CD14-positive monocyte (primary cell): Measurements from ENCODE around the gene RPS6KA2. TPM values are rescaled to one million over a fixed set of nuclear protein-coding genes. Genes with fewer than 3 reads are reported as not detected.

ENCODE experiments used
- DNase-seq, 3 donors: peaks; one replicate each; pipeline ENCODE4 v3.0.0-alpha.2; 2011 to 2022
- H2AFZ ChIP-seq: 2 replicates; pipeline ENCODE4 v1.6.0; 2012; ENCODE audit warnings: mild to moderate bottlenecking, low read depth, low read length, inconsistent platforms; ENCODE audit not compliant: insufficient read depth, poor library complexity, severe bottlenecking
- H3K27ac ChIP-seq, 2 donors: 1 replicate in 1 of 2; 2 replicates in 1 of 2; pipeline ENCODE4 v1.5.1; 2012 to 2013; ENCODE audit warnings: low read length in 2 of 2, control low read depth in 1 of 2, inconsistent platforms in 1 of 2, low read depth in 1 of 2, mild to moderate bottlenecking in 1 of 2
- H3K27me3 ChIP-seq, 2 donors: one replicate each; pipeline versions ENCODE4 v1.6.0 to v1.6.1; 2011 to 2013; ENCODE audit warnings: low read length in 2 of 2; ENCODE audit not compliant: control insufficient read depth in 2 of 2, insufficient read depth in 2 of 2
- H3K36me3 ChIP-seq, 2 donors: replicated peaks in 1 of 2; 1 replicate in 1 of 2; 2 replicates in 1 of 2; pipeline versions ENCODE4 v1.5.1 to v1.6.1; 2012 to 2013; ENCODE audit warnings: low read length in 2 of 2, control low read depth in 1 of 2, inconsistent platforms in 1 of 2, mild to moderate bottlenecking in 1 of 2; ENCODE audit not compliant: insufficient read depth in 2 of 2, control insufficient read depth in 1 of 2
- H3K4me1 ChIP-seq, 2 donors: 1 replicate in 1 of 2; 2 replicates in 1 of 2; pipeline versions ENCODE4 v1.5.1 to v1.6.1; 2012 to 2013; ENCODE audit warnings: low read length in 2 of 2, control low read depth in 1 of 2, inconsistent platforms in 1 of 2, mild to moderate bottlenecking in 1 of 2, moderate library complexity in 1 of 2; ENCODE audit not compliant: insufficient read depth in 2 of 2, control insufficient read depth in 1 of 2
- H3K4me2 ChIP-seq: replicated peaks from 2 replicates; pipeline ENCODE3; 2012; ENCODE audit warnings: low read length, moderate library complexity, mild to moderate bottlenecking; ENCODE audit not compliant: poor library complexity, severe bottlenecking; ENCODE audit errors: extremely low read depth
- H3K4me3 ChIP-seq, 3 experiments: fragments of 200-600 bp in 1 of 3; sonication (generic) in 1 of 3; replicated peaks in 1 of 3; 1 replicate in 2 of 3; 2 replicates in 1 of 3; pipeline ENCODE4 v1.5.1; 2011 to 2013; ENCODE audit warnings: low read length in 3 of 3, mild to moderate bottlenecking in 3 of 3, control low read depth in 2 of 3, low read depth in 2 of 3, inconsistent platforms in 1 of 3, moderate library complexity in 1 of 3
- H3K79me2 ChIP-seq: 2 replicates; pipeline ENCODE4 v1.6.0; 2012; ENCODE audit warnings: mild to moderate bottlenecking, control low read depth, inconsistent platforms, low read length, moderate library complexity; ENCODE audit not compliant: insufficient read depth
- H3K9ac ChIP-seq: 2 replicates; pipeline ENCODE4 v1.6.0; 2017; ENCODE audit warnings: low read length, mild to moderate bottlenecking; ENCODE audit not compliant: insufficient read depth, poor library complexity, severe bottlenecking
- H3K9me3 ChIP-seq, 2 donors: replicated peaks in 1 of 2; 1 replicate in 1 of 2; 2 replicates in 1 of 2; pipeline versions ENCODE4 v1.5.1 to v1.6.1; 2012 to 2013; ENCODE audit warnings: low read length in 2 of 2, control low read depth in 1 of 2; ENCODE audit not compliant: control insufficient read depth in 1 of 2, insufficient read depth in 1 of 2
- H4K20me1 ChIP-seq: 2 replicates; pipeline ENCODE4 v1.6.0; 2012; ENCODE audit warnings: mild to moderate bottlenecking, low read length, control low read depth, moderate library complexity; ENCODE audit not compliant: insufficient read depth
- H3K27ac Mint-ChIP-seq, 7 donors: one replicate each; pipeline ENCODE4 v1.8.0; 2020; ENCODE audit warnings: mild to moderate bottlenecking in 7 of 7, mixed read lengths in 7 of 7, moderate library complexity in 6 of 7, inconsistent platforms in 2 of 7
- H3K27me3 Mint-ChIP-seq, 3 donors: one replicate each; pipeline ENCODE4 v1.8.0; 2021 to 2022; ENCODE audit warnings: low read depth in 3 of 3, mild to moderate bottlenecking in 3 of 3, mixed read lengths in 3 of 3, moderate library complexity in 3 of 3, inconsistent platforms in 1 of 3
- H3K36me3 Mint-ChIP-seq, 2 donors: one replicate each; pipeline ENCODE4 v1.8.0; 2020; ENCODE audit warnings: mixed read lengths in 2 of 2, inconsistent platforms in 1 of 2, mild to moderate bottlenecking in 1 of 2
- H3K4me1 Mint-ChIP-seq: one replicate; pipeline ENCODE4 v1.8.0; 2020; ENCODE audit warnings: mild to moderate bottlenecking, mixed read lengths
- H3K4me3 Mint-ChIP-seq, 2 donors: one replicate each; pipeline ENCODE4 v1.8.0; 2020; ENCODE audit warnings: mild to moderate bottlenecking in 2 of 2, mixed read lengths in 2 of 2, moderate library complexity in 1 of 2
- H3K9me3 Mint-ChIP-seq, 7 donors: one replicate each; pipeline ENCODE4 v1.8.0; 2020 to 2022; ENCODE audit warnings: mixed read lengths in 7 of 7, mild to moderate bottlenecking in 6 of 7, moderate library complexity in 6 of 7, inconsistent platforms in 2 of 7
- CTCF ChIP-seq: fragments of 200-600 bp; IDR thresholded peaks from one replicate; pipeline ENCODE4 v1.8.0; 2022; ENCODE audit warnings: antibody characterized with exemption, mild to moderate bottlenecking
- WGBS: methylation state at CpG from one replicate; pipeline ENCODE4 v1.1.5; 2013; ENCODE audit warnings: missing lambda C conversion rate; ENCODE audit not compliant: insufficient coverage; 5-methylcytosine and 5-hydroxymethylcytosine counted together
- intact Hi-C, 2 donors: fragments of 100-400 bp; cut with micrococcal nuclease; formaldehyde crosslinking; loops; one replicate each; pipeline versions ENCODE4 v1.15.0 to v1.15.1; 2023
- polyA plus RNA-seq, 3 donors: library from polyadenylated mRNA; depleted of rRNA in 1 of 3; unstranded in 2 of 3; stranded (reverse) in 1 of 3; fragments of 300-500 nt in 2 of 3; fragments of >200 nt in 1 of 3; fragmentation: Illumina TruSeq in 2 of 3; gene quantifications; 1 replicate in 2 of 3; 2 replicates in 1 of 3; pipeline ENCODE4 v1.2.3, GENCODE V29; 2012 to 2021

The RPS6KA2 gene
- polyA plus RNA-seq, 3 donors = 1.4 to 3.1 (median 1.9) TPM

GRCh38 chr6:166637812-166638572 is 10.9 kb upstream of the RPS6KA2 start:
- intact Hi-C loops = no loop called here
- Mint-ChIP-seq H3K9me3 (peaks cover 0 to 13% (median 2%) of the 10 kb centered on the region in 7 donors), H3K27me3 (peaks cover 23 to 29% (median 26%) of the 10 kb centered on the region in 3 donors), H3K36me3 (no peaks in the 10 kb centered on the region), H3K4me3 (peak overlapping the region in 1 of 2 donors; percentile 27), H3K4me1 (peaks cover 16% of the 10 kb centered on the region), H3K27ac (no peak overlapping the region)
- Histone ChIP-seq H3K9me3 (no peaks in the 10 kb centered on the region), H3K4me1 (peaks cover 6 to 9% of the 10 kb centered on the region in 2 donors), H3K27me3 (peaks cover 7 to 16% of the 10 kb centered on the region in 2 donors), H2AFZ (no peak overlapping the region), H3K27ac (no peak overlapping the region), H3K9ac (no peak overlapping the region), H3K4me2 (no peak overlapping the region), H3K4me3 (no peak overlapping the region), H4K20me1 (no peaks in the 10 kb centered on the region), H3K79me2 (no peaks in the 10 kb centered on the region), H3K36me3 (no peaks in the 10 kb centered on the region)
- no peak for TF ChIP-seq CTCF
- 97% methylated on average over 27 of the region's 29 CpGs for WGBS
- no peak for DNase-seq

- Histone ChIP-seq H3K79me2 (no peaks in the 10 kb centered on the region), H2AFZ (no peak overlapping the region), H3K9me3 (no peaks in the 10 kb centered on the region), H3K27me3 (peaks cover 7 to 16% of the 10 kb centered on the region in 2 donors), H3K9ac (no peak overlapping the region), H4K20me1 (no peaks in the 10 kb centered on the region), H3K36me3 (no peaks in the 10 kb centered on the region), H3K4me1 (peaks cover 6 to 9% of the 10 kb centered on the region in 2 donors), H3K4me2 (no peak overlapping the region), H3K4me3 (no peak overlapping the region), H3K27ac (no peak overlapping the region)
- Mint-ChIP-seq H3K36me3 (no peaks in the 10 kb centered on the region), H3K4me1 (peaks cover 16% of the 10 kb centered on the region), H3K4me3 (no peak overlapping the region), H3K27ac (no peak overlapping the region), H3K9me3 (peaks cover 0 to 6% (median 2%) of the 10 kb centered on the region in 7 donors), H3K27me3 (peaks cover 23 to 32% (median 25%) of the 10 kb centered on the region in 3 donors)
- intact Hi-C loops = no loop called here
- DNase-seq = no peak
- WGBS = 97% methylated on average over 5 of the region's 10 CpGs
- no peak for TF ChIP-seq CTCF
Observed at GRCh38 chr6:166636934-166637333, 9.9 kb upstream of the RPS6KA2 start.
